ENCODE results near the gene AZIN2. TPM values are rescaled to one million over a fixed set of nuclear protein-coding genes. Genes with fewer than 3 reads are reported as not detected.

AZIN2 gene
- total and polyA plus RNA-seq, 4 donors = 0.68 to 2.6 (median 0.74) TPM

DNA sequence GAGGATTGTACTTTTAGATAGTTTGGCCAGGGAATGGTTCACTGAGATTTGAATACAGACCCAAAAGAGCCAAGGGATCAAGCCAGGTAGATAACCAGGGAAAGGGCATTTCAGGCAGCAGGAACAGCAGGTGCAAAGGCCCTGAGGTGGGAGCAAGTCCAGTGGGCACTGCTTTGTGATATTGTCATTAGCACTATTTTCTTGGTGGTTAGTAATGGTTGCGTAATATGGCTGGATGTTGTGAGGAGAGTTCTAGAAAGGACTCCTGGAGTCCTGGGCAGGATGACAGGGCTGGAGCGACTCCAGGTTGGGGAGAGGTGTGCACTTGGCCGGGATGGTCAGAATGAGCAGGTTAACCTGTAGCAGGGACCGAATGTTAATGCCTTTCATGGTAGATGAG is 4.4 kb downstream of the AZIN2 start:
- WGBS = 46% methylated on average over 4 of the region's 4 CpGs
- Histone ChIP-seq H3K4me1 (ENCODE audit: control insufficient read depth in 4 of 4, insufficient read depth in 4 of 4, low read length in 3 of 4) (peaks cover 3 to 24% (median 13%) of the 10 kb centered on the region in 4 donors), H3K27ac (ENCODE audit: low read depth in 1 of 2, low read length in 2 of 2) (no peak overlapping the region), H3K9ac (ENCODE audit: low read depth in 1 of 2, low read length in 2 of 2) (no peak overlapping the region), H3K4me3 (ENCODE audit: low read depth in 1 of 3, low read length in 3 of 3) (no peak overlapping the region), H3K36me3 (ENCODE audit: control insufficient read depth in 4 of 4, insufficient read depth in 3 of 4, low read depth in 1 of 4, low read length in 3 of 4) (no peaks in the 10 kb centered on the region), H3K9me3 (ENCODE audit: control insufficient read depth in 4 of 4, low read length in 3 of 4) (no peaks in the 10 kb centered on the region), H3K27me3 (ENCODE audit: control insufficient read depth in 4 of 4, insufficient read depth in 4 of 4, low read length in 3 of 4) (no peaks in the 10 kb centered on the region)
- no peak for TF ChIP-seq FOXA1 (IDR thresholded peaks at IDR 0.05)
- TF ChIP-seq RAD21 (IDR thresholded peaks at IDR 0.05) = no peak
- TF ChIP-seq FOXA2 (IDR thresholded peaks at IDR 0.05) = no peak
- TF ChIP-seq HNF4A (conservative IDR thresholded peaks at IDR 0.05) = no peak
- TF ChIP-seq, protein P1, sequence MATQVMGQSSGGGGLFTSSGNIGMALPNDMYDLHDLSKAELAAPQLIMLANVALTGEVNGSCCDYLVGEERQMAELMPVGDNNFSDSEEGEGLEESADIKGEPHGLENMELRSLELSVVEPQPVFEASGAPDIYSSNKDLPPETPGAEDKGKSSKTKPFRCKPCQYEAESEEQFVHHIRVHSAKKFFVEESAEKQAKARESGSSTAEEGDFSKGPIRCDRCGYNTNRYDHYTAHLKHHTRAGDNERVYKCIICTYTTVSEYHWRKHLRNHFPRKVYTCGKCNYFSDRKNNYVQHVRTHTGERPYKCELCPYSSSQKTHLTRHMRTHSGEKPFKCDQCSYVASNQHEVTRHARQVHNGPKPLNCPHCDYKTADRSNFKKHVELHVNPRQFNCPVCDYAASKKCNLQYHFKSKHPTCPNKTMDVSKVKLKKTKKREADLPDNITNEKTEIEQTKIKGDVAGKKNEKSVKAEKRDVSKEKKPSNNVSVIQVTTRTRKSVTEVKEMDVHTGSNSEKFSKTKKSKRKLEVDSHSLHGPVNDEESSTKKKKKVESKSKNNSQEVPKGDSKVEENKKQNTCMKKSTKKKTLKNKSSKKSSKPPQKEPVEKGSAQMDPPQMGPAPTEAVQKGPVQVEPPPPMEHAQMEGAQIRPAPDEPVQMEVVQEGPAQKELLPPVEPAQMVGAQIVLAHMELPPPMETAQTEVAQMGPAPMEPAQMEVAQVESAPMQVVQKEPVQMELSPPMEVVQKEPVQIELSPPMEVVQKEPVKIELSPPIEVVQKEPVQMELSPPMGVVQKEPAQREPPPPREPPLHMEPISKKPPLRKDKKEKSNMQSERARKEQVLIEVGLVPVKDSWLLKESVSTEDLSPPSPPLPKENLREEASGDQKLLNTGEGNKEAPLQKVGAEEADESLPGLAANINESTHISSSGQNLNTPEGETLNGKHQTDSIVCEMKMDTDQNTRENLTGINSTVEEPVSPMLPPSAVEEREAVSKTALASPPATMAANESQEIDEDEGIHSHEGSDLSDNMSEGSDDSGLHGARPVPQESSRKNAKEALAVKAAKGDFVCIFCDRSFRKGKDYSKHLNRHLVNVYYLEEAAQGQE (IDR thresholded peaks at IDR 0.05) = no peak
- TF ChIP-seq YY1 (IDR thresholded peaks at IDR 0.05) = no peak
- TF ChIP-seq TAF1 (conservative IDR thresholded peaks at IDR 0.05) = no peak
- TF ChIP-seq MAX (IDR thresholded peaks at IDR 0.05) = no peak
- no peak for TF ChIP-seq EGR1 (IDR thresholded peaks at IDR 0.05; ENCODE audit: low read depth in 2 of 2)
- TF ChIP-seq HNF4G (IDR thresholded peaks at IDR 0.05) = no peak
- no peak for TF ChIP-seq GABPA (IDR thresholded peaks at IDR 0.05 in 1 of 2, conservative IDR thresholded peaks at IDR 0.05 in 1 of 2)
- TF ChIP-seq ATF3 (IDR thresholded peaks at IDR 0.05) = no peak
- no peak for TF ChIP-seq CTCF (IDR thresholded peaks at IDR 0.05; ENCODE audit: low read depth, low read length, missing input control)
- TF ChIP-seq JUND (IDR thresholded peaks at IDR 0.05) = no peak
- TF ChIP-seq ZBTB33 (IDR thresholded peaks at IDR 0.05) = no peak
- no peak for DNase-seq (ENCODE audit: low spot score)

- peak; percentile 61 for DNase-seq (ENCODE audit: low spot score)
- Histone ChIP-seq H3K27me3 (ENCODE audit: control insufficient read depth in 4 of 4, insufficient read depth in 4 of 4, low read length in 3 of 4) (no peaks in the 10 kb centered on the region), H3K9ac (ENCODE audit: low read depth in 1 of 2, low read length in 2 of 2) (no peak overlapping the region), H3K36me3 (ENCODE audit: control insufficient read depth in 4 of 4, insufficient read depth in 3 of 4, low read depth in 1 of 4, low read length in 3 of 4) (no peaks in the 10 kb centered on the region), H3K4me3 (ENCODE audit: low read depth in 1 of 3, low read length in 3 of 3) (no peak overlapping the region), H3K9me3 (ENCODE audit: control insufficient read depth in 4 of 4, low read length in 3 of 4) (no peaks in the 10 kb centered on the region), H3K27ac (ENCODE audit: low read depth in 1 of 2, low read length in 2 of 2) (no peak overlapping the region), H3K4me1 (ENCODE audit: control insufficient read depth in 4 of 4, insufficient read depth in 4 of 4, low read length in 3 of 4) (peaks cover 2 to 16% (median 7%) of the 10 kb centered on the region in 4 donors)
- TF ChIP-seq, protein P1 (IDR thresholded peaks at IDR 0.05) = no peak
- no peak for TF ChIP-seq ATF3 (IDR thresholded peaks at IDR 0.05)
- no peak for TF ChIP-seq JUND (IDR thresholded peaks at IDR 0.05)
- TF ChIP-seq CTCF (IDR thresholded peaks at IDR 0.05; ENCODE audit: low read depth, low read length, missing input control) = peak; percentile 80
- peak; percentile 89 to 95 for TF ChIP-seq RAD21 (IDR thresholded peaks at IDR 0.05)
- 29% methylated on average over 12 of the region's 12 CpGs for whole genome bisulfite sequencing
Measured at GRCh38 chr1:33086384-33086850, 5.5 kb downstream of the AZIN2 start.

Measured in liver (tissue), 9 donors.